HepG2 (cell line): ENCODE measurements around the gene SSTR5. TPM values are rescaled to one million over a fixed set of nuclear protein-coding genes. Genes with fewer than 3 reads are reported as not detected.
A peak's percentile ranks its signal among the peaks of the same experiment; 100 is the strongest.

Experiments
- NFKBIZ ChIP-seq: IDR thresholded peaks from 2 replicates; pipeline ENCODE4 v1.6.1; 2018; ENCODE audit warnings: missing genetic modification reagents, missing compliant biosample characterization
- PHF8 ChIP-seq: sonication (generic); formaldehyde crosslinking; IDR thresholded peaks from 2 replicates; pipeline ENCODE4 v1.5.0; 2020; ENCODE audit warnings: missing genetic modification reagents
- PLRG1 ChIP-seq: fragments of 450-650 bp; conservative IDR thresholded peaks from 2 replicates; pipeline ENCODE4 v1.6.1; 2016
- PPARG ChIP-seq: conservative IDR thresholded peaks from 2 replicates; pipeline ENCODE4 v1.6.1; 2016; ENCODE audit warnings: missing biosample characterization, missing genetic modification reagents
- TMF1 ChIP-seq: sonication (generic); formaldehyde crosslinking; IDR thresholded peaks from 2 replicates; pipeline ENCODE4 v1.8.1; 2022; ENCODE audit warnings: low read depth, missing genetic modification reagents
- ZBTB7B ChIP-seq: sonication (generic); formaldehyde crosslinking; IDR thresholded peaks from 2 replicates; pipeline ENCODE4 v1.4.0; 2020; ENCODE audit warnings: missing genetic modification reagents
- ZNF124 ChIP-seq: sonication (generic); formaldehyde crosslinking; IDR thresholded peaks from 2 replicates; pipeline ENCODE4 v1.4.0; 2020; ENCODE audit warnings: missing genetic modification reagents
- ZNF431 ChIP-seq: sonication (generic); formaldehyde crosslinking; IDR thresholded peaks from 2 replicates; pipeline ENCODE4 v1.9.0; 2022; ENCODE audit warnings: missing genetic modification reagents, low read depth, mild to moderate bottlenecking, borderline replicate concordance
- ZNF543 ChIP-seq: sonication (generic); formaldehyde crosslinking; IDR thresholded peaks from 2 replicates; pipeline ENCODE4 v1.4.0; 2020; ENCODE audit warnings: mild to moderate bottlenecking, missing genetic modification reagents
- polyA plus RNA-seq, 8 experiments: library from polyadenylated mRNA; depleted of rRNA in 3 of 8; stranded (reverse) in 7 of 8; unstranded in 1 of 8; fragments of >200 nt; fragmentation: Illumina TruSeq in 4 of 8; extraction: Trizol in 4 of 8; gene quantifications; 2 replicates each; pipeline versions ENCODE4 v1.2.1 to v1.2.3, GENCODE V29; 2011 to 2016; ENCODE audit warnings: low read depth in 4 of 8, missing spikeins in 1 of 8, mixed read lengths in 1 of 8; ENCODE audit not compliant: insufficient read depth in 1 of 8
- total RNA-seq, 5 experiments: library from RNA; depleted of rRNA; stranded (reverse); fragments of >200 nt; fragmentation: Illumina TruSeq; extraction: Trizol; gene quantifications; 2 replicates each; pipeline ENCODE4 v1.2.3, GENCODE V29; 2016; ENCODE audit warnings: low read depth in 1 of 5
- TF ChIP-seq, protein P1 (sequence below): sonication (generic); formaldehyde crosslinking; IDR thresholded peaks from 2 replicates; pipeline ENCODE4 v1.8.0; 2022; ENCODE audit warnings: missing genetic modification reagents, mild to moderate bottlenecking, moderate library complexity, borderline replicate concordance
- TF ChIP-seq, protein P2 (sequence below): IDR thresholded peaks from 2 replicates; pipeline ENCODE4 v1.6.1; 2016; ENCODE audit warnings: missing biosample characterization, missing genetic modification reagents, low read depth
- TF ChIP-seq, protein P3 (sequence below): IDR thresholded peaks from 2 replicates; pipeline ENCODE4 v1.6.1; 2012; ENCODE audit warnings: low read length, improper control_type of control experiment
- TF ChIP-seq, protein P4 (sequence below): IDR thresholded peaks from 2 replicates; pipeline ENCODE4 v1.6.1; 2016
- TF ChIP-seq, protein P5 (sequence below): sonication (generic); formaldehyde crosslinking; IDR thresholded peaks from 2 replicates; pipeline ENCODE4 v1.4.0; 2020; ENCODE audit warnings: missing genetic modification reagents, borderline replicate concordance

SSTR5 gene
- total and polyA plus RNA-seq, 2 of the 13 experiments (the other 11 are each of a cell fraction or from before 2014, with no cell fraction given), result 0.20 to 0.49 TPM

DNA sequence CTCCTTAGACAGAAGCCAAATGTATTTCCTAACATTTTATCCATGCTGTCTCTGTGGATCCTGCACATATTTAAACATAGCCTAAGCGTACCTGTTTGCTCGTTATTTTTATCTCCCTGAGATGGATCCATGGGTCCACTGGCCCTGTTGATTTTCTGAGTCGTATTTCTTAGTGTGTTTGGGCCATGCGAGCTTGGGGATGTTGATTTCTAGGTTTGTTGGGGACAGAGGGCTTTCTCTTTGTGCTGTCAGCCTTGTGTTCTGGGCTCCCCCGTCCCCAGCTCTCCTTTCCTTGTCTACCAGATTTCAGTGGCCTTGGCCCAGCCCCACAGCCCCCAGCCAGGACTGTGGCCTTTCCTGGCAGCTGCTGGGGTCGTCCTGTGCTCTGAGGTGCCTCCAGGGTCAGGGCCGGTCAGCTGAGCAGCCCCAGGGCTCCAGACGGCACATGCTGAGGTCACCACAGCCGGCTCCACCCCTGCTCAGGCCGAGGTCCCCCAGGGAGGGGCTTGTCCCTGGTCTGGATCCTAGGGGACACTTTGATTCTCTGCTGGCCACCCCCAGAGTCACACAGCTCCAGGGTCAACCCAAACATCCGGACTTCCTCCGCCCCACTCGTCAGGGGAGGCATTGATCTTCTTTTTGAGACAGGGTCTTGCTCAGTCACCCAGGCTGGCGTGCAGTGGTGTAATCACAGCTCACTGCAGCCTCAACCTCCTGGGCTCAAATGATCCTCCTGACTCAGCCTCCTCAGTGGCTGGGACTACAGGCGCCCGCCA, 4.4 kb downstream of the SSTR5 start (continued):
- TF ChIP-seq, protein P1, sequence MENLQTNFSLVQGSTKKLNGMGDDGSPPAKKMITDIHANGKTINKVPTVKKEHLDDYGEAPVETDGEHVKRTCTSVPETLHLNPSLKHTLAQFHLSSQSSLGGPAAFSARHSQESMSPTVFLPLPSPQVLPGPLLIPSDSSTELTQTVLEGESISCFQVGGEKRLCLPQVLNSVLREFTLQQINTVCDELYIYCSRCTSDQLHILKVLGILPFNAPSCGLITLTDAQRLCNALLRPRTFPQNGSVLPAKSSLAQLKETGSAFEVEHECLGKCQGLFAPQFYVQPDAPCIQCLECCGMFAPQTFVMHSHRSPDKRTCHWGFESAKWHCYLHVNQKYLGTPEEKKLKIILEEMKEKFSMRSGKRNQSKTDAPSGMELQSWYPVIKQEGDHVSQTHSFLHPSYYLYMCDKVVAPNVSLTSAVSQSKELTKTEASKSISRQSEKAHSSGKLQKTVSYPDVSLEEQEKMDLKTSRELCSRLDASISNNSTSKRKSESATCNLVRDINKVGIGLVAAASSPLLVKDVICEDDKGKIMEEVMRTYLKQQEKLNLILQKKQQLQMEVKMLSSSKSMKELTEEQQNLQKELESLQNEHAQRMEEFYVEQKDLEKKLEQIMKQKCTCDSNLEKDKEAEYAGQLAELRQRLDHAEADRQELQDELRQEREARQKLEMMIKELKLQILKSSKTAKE (CRISPR knock-in tag), result peak; percentile 96
- TF ChIP-seq, protein P2, sequence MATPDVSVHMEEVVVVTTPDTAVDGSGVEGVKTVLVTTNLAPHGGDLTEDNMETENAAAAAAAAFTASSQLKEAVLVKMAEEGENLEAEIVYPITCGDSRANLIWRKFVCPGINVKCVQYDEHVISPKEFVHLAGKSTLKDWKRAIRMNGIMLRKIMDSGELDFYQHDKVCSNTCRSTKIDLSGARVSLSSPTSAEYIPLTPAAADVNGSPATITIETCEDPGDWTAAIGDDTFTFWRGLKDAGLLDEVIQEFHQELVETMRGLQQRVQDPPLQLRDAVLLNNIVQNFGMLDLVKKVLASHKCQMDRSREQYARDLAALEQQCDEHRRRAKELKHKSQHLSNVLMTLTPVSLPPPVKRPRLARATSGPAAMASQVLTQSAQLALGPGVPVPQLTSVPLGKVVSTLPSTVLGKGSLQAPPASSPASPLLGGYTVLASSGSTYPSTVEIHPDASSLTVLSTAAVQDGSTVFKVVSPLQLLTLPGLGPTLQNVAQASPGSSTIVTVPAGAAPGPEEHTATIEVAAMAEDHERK, result no peak
- TF ChIP-seq ZNF543 (CRISPR knock-in tag), result peak; percentile 60; the same call in 1 of the 2 replicates
- TF ChIP-seq, protein P3, sequence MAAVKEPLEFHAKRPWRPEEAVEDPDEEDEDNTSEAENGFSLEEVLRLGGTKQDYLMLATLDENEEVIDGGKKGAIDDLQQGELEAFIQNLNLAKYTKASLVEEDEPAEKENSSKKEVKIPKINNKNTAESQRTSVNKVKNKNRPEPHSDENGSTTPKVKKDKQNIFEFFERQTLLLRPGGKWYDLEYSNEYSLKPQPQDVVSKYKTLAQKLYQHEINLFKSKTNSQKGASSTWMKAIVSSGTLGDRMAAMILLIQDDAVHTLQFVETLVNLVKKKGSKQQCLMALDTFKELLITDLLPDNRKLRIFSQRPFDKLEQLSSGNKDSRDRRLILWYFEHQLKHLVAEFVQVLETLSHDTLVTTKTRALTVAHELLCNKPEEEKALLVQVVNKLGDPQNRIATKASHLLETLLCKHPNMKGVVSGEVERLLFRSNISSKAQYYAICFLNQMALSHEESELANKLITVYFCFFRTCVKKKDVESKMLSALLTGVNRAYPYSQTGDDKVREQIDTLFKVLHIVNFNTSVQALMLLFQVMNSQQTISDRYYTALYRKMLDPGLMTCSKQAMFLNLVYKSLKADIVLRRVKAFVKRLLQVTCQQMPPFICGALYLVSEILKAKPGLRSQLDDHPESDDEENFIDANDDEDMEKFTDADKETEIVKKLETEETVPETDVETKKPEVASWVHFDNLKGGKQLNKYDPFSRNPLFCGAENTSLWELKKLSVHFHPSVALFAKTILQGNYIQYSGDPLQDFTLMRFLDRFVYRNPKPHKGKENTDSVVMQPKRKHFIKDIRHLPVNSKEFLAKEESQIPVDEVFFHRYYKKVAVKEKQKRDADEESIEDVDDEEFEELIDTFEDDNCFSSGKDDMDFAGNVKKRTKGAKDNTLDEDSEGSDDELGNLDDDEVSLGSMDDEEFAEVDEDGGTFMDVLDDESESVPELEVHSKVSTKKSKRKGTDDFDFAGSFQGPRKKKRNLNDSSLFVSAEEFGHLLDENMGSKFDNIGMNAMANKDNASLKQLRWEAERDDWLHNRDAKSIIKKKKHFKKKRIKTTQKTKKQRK, result no peak
- TF ChIP-seq, protein P4, sequence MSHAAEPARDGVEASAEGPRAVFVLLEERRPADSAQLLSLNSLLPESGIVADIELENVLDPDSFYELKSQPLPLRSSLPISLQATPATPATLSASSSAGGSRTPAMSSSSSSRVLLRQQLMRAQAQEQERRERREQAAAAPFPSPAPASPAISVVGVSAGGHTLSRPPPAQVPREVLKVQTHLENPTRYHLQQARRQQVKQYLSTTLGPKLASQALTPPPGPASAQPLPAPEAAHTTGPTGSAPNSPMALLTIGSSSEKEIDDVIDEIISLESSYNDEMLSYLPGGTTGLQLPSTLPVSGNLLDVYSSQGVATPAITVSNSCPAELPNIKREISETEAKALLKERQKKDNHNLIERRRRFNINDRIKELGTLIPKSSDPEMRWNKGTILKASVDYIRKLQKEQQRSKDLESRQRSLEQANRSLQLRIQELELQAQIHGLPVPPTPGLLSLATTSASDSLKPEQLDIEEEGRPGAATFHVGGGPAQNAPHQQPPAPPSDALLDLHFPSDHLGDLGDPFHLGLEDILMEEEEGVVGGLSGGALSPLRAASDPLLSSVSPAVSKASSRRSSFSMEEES (CRISPR knock-in tag), result no peak
- peak; percentile 92 for TF ChIP-seq ZBTB7B
- no peak for TF ChIP-seq ZNF431
- TF ChIP-seq PLRG1, result no peak
- 0 out of 2 replicates have a peak, but pooled peaks have one; percentile 23 for TF ChIP-seq PHF8 (CRISPR knock-in tag)
- TF ChIP-seq NFKBIZ (CRISPR knock-in tag), result no peak
- TF ChIP-seq ZNF124 (CRISPR knock-in tag), result no peak
- no peak for TF ChIP-seq PPARG (CRISPR knock-in tag)
- TF ChIP-seq TMF1 (CRISPR knock-in tag), result no peak
- TF ChIP-seq, protein P5, sequence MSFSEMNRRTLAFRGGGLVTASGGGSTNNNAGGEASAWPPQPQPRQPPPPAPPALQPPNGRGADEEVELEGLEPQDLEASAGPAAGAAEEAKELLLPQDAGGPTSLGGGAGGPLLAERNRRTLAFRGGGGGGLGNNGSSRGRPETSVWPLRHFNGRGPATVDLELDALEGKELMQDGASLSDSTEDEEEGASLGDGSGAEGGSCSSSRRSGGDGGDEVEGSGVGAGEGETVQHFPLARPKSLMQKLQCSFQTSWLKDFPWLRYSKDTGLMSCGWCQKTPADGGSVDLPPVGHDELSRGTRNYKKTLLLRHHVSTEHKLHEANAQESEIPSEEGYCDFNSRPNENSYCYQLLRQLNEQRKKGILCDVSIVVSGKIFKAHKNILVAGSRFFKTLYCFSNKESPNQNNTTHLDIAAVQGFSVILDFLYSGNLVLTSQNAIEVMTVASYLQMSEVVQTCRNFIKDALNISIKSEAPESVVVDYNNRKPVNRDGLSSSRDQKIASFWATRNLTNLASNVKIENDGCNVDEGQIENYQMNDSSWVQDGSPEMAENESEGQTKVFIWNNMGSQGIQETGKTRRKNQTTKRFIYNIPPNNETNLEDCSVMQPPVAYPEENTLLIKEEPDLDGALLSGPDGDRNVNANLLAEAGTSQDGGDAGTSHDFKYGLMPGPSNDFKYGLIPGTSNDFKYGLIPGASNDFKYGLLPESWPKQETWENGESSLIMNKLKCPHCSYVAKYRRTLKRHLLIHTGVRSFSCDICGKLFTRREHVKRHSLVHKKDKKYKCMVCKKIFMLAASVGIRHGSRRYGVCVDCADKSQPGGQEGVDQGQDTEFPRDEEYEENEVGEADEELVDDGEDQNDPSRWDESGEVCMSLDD (CRISPR knock-in tag), result peak; percentile 59; the same call in 1 of the 2 replicates
